Measurements from ENCODE around the gene SF3A1.
A peak's percentile ranks its signal among the peaks of the same experiment; 100 is the strongest.
"Not testable (repeated sequence)": the region's sequence is repeated elsewhere in the genome, so short reads cannot be mapped to it uniquely, and the experiment has no call there.

SF3A1 gene

DNA sequence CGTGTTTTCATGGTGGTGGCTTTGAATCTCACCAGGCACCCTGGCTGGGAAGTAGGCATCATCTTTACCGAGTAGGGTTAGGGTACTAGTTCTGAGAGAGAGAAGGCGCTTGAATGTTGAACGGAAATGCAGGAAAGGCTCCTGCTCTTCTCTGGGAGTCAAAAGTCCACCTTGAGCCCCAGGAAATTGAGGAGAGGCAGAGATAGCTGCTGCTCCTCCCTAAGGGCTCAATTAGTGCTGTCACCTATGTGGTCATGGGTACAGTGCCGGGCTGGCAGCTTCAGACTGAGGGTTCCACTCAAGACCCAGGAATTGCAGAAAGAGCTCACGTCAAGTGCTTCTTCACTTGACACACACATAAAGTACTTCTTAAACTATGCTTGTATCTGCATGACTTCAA lies 1.8 kb upstream of the SF3A1 start:
- no peak for FAIRE-seq
- no peak for DNase-seq (ENCODE audit: extremely low spot score, insufficient read length, low read depth)

DNA sequence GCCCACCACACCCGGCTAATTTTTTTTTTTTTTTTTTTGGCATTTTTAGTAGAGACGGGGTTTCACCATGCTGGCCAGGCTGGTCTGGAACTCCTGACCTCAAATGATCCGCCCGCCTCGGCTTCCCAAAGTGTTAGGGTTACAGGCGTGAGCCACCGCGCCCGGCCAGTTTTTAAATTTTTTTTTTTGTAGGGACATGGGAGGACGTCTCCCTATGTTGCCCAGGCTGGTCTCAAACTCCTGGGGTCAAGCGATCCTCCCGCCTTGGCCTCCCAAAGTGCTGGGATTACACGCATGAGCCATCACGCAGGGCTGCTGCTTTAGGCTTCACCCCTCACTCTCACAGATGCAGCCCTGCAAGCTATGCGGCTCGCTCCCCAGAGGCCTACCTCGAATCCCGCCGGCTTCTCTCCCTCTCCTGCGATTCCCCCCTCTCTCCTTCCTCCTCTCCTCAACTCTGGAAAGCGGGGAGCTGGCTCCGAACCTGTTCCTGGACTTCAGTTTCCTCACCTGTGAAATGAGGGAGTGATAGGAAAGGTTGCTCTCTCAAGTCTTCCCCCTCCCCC lies 1.0 kb upstream of the SF3A1 start:
- DNase-seq (ENCODE audit: extremely low spot score, insufficient read length, low read depth) (no peak), FAIRE-seq (no peak)

DNA sequence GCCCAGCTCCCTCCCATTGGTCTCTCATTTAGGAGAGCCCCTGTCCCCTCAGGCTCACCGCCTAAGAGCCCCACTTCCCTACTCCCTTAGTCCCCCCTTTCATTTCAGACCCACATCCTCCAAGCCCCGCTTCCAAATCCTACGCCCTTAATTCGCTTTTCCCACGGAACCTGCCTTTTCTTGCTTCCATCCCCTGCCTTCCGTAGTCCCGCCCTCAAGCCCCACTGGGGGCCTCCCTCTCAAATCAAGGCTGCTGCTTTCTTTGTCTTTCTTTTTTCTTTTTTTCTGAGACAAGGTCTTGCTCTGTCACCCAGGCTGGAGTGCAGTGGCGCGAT lies 509 bp upstream of the SF3A1 start:
- FAIRE-seq, result no peak
- no peak for DNase-seq (ENCODE audit: extremely low spot score, insufficient read length, low read depth)

DNA sequence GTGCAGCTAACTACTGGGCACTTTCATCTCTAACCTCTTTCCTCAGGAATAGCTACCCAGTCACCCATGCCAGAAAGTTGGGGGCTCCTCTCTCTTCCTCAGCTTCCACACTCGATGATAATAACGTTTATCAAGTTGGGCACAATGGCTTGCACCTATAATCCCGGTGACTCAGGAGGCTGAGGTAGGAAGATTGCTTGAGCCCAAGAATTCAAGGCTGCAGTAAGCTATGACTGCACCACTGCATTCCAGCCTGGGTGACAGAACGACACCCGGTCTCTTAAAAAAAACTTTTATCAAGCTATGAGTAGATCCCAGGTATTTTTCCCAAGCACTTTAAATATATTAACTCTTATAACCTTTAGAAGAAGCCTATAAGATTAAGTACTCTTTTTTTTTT lies 2.0 kb downstream of the SF3A1 start:
- no peak for FAIRE-seq

DNA sequence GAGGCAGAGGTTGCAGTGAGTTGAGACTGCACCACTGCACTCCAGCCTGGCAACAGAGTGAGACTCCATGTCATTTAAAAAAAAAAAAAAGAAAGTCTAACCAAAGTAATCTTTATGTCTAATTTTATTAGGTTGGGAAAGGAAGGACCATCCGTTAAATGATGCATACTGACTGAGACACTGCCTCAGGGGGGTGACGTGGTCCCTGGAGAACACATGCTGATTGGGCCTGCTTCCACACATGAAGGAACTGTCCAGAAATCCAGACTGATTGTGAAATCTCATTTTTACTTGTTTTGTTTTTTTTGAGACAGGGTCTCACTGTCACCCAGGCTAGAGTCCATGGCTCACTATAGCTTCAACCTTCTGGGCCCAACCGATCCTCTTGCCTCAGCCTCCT lies 5.5 kb downstream of the SF3A1 start:
- no peak for FAIRE-seq

More for the DNA sequence above, 2.0 kb downstream of the SF3A1 start:
- DNase-seq (ENCODE audit: extremely low spot score, insufficient read length, low read depth), result no peak

DNA sequence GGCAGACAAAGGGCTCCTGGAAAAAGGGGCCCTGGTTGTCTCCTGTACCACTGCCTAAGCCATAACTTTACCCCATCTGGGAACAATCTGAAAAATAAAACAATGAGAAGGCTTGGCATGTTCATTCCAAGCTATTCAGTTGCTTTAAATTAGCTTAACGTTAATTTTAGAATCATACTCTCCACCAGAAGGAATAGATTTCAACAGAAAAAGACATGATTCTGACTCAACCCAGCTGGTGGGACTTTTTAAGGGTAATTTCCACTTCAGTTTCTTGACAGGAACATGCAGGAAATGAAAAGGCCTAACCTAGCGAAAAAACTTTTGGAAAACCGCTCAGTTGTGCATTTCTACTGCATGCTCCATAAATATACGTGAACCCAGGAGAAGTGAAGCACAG lies 7.9 kb downstream of the SF3A1 start:
- no peak for FAIRE-seq
- no peak for DNase-seq (ENCODE audit: extremely low spot score, insufficient read length, low read depth)

More for the DNA sequence above, 5.5 kb downstream of the SF3A1 start:
- no peak for DNase-seq (ENCODE audit: extremely low spot score, insufficient read length, low read depth)

DNA sequence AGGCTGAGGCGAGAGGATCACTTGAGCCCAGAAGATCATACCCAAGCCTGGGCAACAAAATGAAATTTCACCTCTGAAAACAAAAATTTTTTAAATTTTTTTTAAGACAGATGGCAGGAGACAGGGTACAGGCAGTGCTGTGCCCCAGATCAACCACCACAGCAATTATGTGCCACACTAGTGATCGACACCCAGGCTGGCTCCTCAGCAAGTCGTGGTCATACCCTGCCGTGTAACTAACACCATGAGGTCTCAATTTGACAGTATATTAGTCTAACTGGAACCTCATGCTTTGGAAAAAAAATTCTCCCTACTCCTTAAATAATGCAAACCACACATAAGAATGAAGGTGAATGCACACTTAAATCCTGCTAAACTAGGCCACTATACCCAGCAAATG lies 8.3 kb downstream of the SF3A1 start:
- no peak for DNase-seq (ENCODE audit: extremely low spot score, insufficient read length, low read depth)

DNA sequence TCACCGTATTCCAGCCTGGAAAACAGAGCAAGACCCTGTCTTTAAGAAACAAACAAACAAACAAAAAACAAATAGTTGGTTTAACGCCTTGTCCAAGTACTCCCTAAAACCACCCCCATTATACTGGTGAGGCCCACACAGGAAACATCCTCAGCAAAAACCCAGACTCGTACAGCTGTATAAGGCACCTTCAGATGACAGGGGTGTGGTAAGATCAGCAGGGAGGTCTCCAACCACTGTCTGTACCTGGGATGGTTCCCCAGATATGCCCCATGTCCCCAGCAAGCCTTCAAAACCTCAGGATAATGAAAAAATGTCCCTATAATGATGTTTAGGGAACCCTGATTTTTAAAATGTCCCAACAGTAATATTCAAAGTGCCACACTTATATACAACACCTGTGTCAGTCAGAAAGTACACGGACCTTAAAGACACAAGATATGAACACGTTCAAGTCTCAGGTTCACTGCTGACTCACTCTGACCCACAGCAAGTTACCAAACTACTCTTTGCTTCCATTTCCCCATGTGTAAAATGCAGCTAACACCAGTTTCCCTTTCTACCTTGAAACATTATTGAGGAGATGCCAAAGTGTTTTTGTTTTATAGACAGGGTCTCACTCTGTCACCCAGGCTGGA lies 9.3 kb downstream of the SF3A1 start:
- DNase-seq (ENCODE audit: extremely low spot score, insufficient read length, low read depth) (no peak), FAIRE-seq (no peak)

More for the DNA sequence above, 8.3 kb downstream of the SF3A1 start:
- FAIRE-seq, result no peak

DNA sequence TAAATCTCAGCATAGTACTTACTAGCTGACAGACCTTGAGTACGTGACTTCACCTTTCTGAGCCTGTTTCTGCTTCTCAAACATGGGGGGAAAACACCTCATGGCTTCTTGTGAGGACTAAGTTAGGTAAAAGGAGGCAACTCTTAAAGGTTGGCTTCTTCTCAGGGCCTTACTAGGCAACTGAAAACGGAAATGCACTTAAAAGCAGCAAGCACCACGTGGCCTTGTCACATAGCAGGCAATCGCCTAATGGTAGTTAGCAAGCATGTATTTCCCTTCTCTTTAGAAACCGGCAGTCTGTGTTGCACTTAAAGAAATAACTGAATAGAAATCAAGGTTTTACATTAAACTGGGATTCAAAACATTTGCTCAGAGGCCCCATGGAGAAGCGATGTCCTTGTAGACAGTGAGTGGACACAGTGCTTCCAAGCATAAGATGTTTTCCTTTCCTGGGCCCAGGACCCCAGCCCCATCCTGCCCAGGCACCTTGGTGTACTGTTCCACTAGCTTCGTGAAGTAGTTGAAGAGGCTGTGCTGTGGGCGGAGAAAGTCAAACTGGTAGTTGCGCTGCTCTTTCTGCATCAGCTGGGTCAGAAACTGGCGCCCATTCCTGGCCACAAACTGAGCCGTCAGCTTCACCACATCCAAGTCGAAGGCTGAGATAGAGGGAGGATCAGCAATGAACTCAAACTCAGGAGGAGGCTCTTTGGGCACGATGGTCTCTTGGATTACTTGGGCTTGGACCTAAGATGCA lies 12.1 kb downstream of the SF3A1 start:
- FAIRE-seq, result no peak
- no peak for DNase-seq (ENCODE audit: extremely low spot score, insufficient read length, low read depth)

DNA sequence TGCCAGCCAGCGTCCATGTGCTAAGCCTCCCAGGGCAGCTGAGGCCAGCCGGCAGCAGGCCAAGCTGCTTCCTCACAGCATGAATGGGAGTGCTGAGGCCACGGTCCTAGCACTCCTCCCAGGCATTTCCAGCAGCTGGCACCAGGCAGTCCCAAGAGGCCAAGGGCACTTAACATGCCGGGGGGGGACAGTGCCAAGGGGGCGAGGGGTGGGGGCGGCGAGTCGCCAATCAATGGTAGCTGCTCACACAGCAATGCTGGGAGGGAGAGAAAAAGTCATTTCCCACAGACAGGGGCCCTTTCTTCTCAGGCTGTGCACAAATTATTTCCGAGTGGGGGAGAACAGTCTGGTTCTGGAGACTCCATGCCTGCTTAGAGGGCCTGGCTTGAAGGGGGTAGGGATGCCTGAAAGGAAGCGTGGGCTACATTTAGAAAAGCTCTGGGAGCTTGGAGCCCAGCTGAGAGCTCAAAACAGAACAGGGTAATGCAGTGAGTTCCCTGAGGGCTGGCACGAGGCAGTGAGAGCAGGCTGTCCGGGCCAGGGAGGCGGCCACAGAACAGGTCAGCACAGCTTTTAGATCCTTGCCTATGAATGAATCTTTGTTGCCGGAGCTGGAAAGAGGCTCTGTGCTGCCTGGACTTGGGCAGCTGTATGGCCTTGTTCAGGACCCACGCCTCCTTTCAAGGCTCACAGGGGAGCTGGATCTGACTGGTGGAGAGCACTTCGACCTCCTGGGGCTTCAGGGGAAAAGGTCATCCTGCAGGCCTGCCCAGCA lies 15.6 kb downstream of the SF3A1 start:
- no peak for DNase-seq (ENCODE audit: extremely low spot score, insufficient read length, low read depth)
- FAIRE-seq, result no peak

DNA sequence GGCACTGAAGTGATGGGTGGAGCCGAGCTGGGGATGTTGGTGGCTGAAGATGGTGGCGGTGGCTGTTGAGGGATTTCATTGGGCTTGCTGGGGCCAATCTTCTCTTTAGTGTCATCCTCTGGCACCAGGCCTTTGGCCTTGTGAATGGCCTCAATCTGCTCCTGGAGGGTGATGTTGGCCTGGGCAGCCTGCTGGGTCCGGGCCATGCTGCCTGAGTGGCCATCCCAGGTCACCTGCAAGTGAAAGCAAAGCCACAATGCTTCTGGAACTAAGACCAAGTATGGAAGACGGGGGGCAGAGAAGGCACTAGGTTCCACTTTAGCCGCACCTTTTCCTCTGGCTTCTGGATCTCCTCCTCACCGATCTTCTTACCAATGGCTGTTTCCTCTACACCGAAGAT lies 17.9 kb downstream of the SF3A1 start:
- FAIRE-seq, result no peak
- DNase-seq (ENCODE audit: extremely low spot score, insufficient read length, low read depth), result no peak

DNA sequence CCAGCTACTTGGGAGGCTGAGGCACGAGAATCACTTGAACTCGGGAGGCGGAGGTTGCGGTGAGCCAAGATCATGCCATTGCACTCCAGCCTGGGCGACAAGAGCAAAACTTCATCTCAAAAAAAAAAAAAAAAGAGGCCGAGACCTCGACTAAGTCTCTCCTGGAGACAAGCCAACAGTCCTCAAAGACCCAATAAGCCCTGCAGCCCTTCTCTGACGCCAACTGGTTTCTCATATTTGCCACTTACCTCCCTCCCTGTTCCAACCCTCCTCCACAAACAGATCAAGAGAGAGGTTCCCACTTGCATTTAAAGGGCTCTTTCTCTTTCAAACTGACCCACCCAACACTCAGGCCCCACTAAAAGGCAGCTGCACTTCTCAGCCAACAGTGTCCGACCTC lies 18.4 kb downstream of the SF3A1 start:
- FAIRE-seq; DNase-seq (ENCODE audit: extremely low spot score, insufficient read length, low read depth): not testable (repeated sequence)

DNA sequence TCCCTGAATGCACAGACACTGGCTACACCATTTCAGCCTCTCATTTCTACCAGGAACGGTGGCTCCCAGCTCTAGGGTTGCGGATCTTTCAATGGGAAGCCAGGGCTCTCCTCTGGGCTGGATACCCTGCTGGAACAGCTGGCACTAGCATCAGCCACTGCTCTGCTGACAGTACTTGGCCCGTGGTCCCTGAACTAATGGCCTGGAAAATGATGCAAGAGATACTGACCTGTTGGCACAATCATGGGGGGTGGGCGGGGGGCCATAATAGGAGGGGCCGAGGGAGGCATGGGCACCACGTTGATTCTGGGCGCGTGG lies 19.3 kb downstream of the SF3A1 start:
- no peak for FAIRE-seq
- DNase-seq (ENCODE audit: extremely low spot score, insufficient read length, low read depth), result no peak

DNA sequence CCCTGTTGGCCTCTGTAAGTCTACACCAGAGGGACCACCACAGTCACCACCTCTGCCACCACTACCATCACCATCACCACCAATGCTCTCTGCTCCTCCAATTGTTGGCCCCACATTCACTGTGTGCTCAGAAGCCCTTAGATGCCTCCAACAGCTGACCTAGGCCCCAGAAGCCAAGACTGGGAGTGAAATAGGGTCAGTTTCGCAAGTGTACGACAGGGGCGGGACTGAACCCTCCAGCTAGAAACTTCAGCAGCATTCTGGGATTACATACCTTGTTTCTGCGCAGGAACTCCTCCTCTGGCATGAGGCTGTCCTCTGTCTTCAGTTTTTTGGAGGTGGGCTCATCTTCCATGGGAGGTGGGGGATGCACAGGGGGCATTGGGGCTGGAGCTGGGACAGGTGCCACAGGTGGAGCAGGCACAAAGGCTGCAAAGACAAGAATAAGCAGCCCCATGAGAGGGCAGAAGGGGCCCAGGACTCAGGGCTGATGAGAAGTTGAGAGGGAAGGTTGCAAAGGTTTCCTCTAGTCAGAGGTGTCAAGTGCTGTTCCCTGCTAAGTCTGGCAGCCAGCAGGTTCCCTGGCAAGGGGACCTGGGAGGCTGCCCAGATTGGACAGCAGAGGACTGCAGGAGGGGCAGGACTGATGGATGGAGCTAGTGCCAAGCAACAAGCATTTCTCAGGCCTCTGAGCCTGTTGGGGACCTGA lies 19.8 kb downstream of the SF3A1 start:
- no peak for DNase-seq (ENCODE audit: extremely low spot score, insufficient read length, low read depth)
- FAIRE-seq, result no peak

DNA sequence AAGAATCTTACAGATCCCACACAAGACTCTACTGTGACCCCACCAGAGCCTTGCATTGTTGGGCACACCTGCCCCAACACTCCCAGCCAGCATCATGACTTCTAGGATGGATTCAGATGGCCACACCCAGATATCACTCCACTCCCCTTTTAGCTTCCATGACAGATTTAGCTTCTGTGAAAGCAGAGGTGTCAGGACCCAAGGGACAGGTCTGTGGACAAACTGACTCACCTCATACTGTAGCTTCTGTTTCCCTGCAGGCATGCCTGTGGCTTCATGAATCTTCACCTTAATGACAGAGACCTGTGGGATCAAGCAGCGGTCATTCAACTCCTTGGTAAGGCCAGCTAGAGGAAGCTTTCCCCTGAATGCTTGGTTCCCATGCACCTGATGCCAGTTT lies 21.5 kb downstream of the SF3A1 start:
- no peak for FAIRE-seq
- DNase-seq (ENCODE audit: extremely low spot score, insufficient read length, low read depth), result no peak

DNA sequence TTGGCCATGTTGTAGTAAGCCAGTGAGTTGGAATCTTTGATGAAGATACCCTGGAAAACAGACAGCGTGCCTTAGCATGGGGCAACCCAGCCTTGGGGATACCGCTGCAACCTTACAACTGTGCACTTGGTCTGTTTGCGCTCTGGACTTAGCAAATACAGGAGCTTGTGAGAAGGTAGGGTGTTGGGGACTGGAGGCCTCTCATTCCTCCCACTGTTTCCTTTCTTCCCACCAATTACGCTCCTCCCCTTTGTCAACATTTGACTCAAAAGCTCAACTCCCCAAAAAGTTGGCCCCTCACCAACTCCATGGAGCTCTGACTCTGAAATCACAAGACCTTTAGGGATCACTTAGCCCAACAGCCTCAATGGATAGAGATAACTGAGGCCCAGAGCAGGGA lies 22.0 kb downstream of the SF3A1 start:
- DNase-seq (ENCODE audit: extremely low spot score, insufficient read length, low read depth) (no peak), FAIRE-seq (no peak)

DNA sequence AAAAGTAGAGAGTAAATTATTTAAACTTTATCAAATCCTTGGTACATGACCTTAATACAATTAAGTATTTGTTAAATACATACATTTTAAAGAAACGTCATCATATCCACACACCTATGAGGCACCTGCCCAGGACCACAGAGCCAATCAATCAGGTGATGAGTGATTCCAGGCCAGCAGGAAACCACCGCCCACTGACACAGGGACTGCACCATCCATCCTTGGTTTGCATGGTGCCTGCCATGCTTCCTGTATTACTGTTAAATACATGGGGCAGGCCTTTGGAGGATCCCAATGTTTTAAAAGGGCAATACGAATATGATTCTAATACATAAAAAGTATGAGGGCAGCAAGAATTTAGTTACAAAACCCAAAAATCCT lies 23.0 kb downstream of the SF3A1 start:
- FAIRE-seq (no peak), DNase-seq (ENCODE audit: extremely low spot score, insufficient read length, low read depth) (no peak)

DNA sequence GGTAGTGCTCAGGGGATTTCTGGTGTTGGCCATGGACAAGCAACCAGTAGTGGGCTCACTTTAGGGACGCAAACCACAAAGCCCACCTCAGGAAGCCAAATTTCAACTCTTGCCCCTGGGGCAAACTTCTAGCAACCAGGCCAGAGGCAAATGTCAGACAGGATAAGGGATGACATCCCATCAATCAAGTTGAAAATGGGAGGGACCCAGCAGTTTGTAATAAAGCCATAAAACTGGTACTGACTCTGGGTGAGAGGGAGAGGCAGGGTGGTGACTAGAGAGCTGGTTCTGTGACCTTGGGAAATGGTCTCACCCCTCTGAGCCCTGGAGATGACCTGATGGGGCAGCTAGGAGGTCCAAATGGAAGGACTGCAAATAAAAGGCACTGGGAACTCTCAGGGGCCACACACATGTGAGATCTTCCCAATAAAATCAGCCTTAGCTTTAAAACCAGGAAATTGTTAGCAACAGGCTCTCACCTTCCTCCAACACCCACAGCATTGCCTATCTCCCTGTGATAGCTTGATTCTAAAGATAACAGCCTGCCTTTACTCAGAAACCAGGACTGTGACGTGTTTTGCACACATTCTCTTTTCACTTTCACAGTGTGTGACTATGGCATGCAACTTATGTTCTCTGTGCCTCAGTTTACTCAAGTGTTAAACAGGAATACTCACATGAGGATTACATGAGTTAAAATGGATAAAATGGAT lies 23.5 kb downstream of the SF3A1 start:
- DNase-seq (ENCODE audit: extremely low spot score, insufficient read length, low read depth) (no peak), FAIRE-seq (no peak)

DNA sequence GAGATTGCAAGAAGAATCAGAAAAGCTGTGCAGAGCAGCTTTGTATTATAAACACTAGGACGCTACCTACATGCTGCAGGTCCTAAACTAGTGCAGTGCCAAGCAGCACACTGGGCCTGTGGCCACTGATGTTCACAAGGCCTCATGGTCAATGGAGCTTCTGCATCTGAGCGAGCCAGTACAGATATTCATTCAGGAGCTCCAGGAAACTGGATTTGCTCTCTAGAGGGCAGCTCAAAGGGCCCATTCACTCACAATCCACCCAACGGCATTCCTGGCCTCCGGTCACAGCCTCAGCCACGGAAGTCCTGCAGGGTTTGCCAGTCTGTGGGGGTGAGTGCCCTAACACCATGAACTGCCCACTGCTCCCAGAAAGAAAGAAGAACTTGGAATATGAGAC lies 24.1 kb downstream of the SF3A1 start:
- DNase-seq (ENCODE audit: extremely low spot score, insufficient read length, low read depth), result no peak
- FAIRE-seq, result no peak

DNA sequence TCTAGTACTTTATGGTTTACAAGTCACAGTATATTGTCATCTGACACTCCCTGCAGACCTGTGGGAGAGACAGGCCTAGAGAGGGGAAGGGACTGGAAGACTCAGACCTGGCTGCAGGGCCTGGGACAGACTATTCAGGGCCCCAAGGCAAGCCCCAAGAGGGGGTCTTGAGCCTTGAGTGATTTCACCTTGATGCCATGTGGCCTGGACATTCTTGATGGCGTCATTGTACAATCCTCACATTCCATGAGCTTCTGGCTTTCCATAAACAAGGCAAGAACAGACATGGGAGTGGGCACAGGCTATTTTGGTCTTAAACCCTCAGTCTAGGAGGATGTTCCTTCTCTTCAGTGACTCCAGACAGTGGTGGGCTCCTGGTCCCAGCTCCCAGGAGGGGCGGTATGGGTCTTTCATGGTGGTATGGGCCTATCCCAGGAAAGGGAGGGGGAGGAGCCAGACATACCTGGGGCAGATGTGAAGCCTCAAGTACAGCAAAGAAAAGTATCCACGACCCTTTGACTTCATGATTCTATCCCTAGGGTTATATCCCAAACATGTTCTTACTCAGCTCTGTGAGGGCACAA lies 28.1 kb downstream of the SF3A1 start:
- peak; percentile 38 for FAIRE-seq
- DNase-seq (ENCODE audit: extremely low spot score, insufficient read length, low read depth), result no peak
